Heart left ventricle (tissue), 13 donors: ENCODE data around the gene UGT3A2.

ENCODE experiments used
- CTCF ChIP-seq, 12 donors: fragments of 200-600 bp; sonication (generic) in 4 of 12; IDR thresholded peaks; one replicate each; pipeline versions ENCODE4 v1.5.0 to v1.8.0; 2018 to 2022; ENCODE audit warnings: antibody characterized with exemption in 12 of 12, mild to moderate bottlenecking in 5 of 12
- POLR2A ChIP-seq, 2 donors: fragments of 450-650 bp; IDR thresholded peaks; one replicate each; pipeline ENCODE4 v1.6.1; 2017; ENCODE audit warnings: antibody characterized with exemption in 2 of 2, mild to moderate bottlenecking in 2 of 2, moderate library complexity in 2 of 2
- donor health status: ischemic (EF 13 %, LVEDD 7.1; RV severe dilation, severe dysfunction).
- donor health status: DM: no; HTN: yes; CAD: no.
- donor health status: DM: no; HTN: no; CAD: no.
- donor health status: ischemic (EF 25% LVEDD 6.9; RV normal size, moderate dysfunction).
- donor health status: ischemic (EF 25% LVEDD 5.7; RV mildly dilated, moderate dysfunction).
- donor health status: ischemic (EF 35%, LVEDD 5.7; RV mildly dilated, moderate dysfunction).
- donor health status: nonischemic (EF 11% LVEDD 7.7; RV severe dilation, severe dysfunction).
- donor health status: DM: yes; HTN: yes; CAD: no.
- donor health status: PGD.
- donor health status: ischemic (EF 29% LVEDD 5.4; RV normal size, mild dysfunction).
- donor health status: nonischemic (EF 23%, LVEDD 6.1; RV moderate dilation, normal function).

- TF ChIP-seq CTCF (IDR thresholded peaks at IDR 0.05), result no peak
- TF ChIP-seq POLR2A (IDR thresholded peaks at IDR 0.05), result no peak
These were observed at the start of gene UGT3A2 for GRCh38 chr5:36066540-36067210.
